Activated gamma-delta T cell treated with Interleukin-2 at 50 U/mL for 16 hours (primary cell): Measurements from ENCODE around the gene FAM222A.

Source experiments
- DNase-seq: peaks from one replicate; pipeline ENCODE4 v3.0.0-alpha.2; 2020

Gene FAM222A

DNA sequence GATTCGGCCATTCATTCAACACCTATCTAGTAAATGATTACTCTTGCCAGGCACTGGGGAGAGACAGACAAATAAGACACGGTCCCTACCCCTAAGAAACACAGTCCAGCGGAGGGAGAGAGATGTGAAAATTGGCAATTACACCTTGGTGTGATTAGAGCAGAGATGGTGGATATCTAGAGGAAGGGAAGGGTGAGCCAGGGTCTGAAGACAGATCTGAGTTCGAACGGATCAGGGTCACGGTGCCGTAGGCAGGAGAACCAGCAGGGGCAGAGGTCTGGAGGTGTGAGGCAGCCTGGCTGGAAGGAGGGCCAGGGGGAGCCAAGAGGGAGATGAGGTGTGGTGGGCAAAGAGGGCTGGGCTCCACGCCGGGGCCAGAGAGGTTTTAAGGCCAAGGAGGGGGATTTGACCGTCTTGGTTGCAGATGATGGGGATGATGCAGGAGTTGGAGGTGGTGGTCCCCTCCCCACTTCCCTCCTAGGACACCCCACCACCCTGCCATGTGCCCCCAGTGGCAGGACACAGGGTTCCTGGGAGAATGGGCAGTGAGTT, 27.1 kb downstream of the FAM222A start:
- DNase-seq: peak; percentile 2

DNA sequence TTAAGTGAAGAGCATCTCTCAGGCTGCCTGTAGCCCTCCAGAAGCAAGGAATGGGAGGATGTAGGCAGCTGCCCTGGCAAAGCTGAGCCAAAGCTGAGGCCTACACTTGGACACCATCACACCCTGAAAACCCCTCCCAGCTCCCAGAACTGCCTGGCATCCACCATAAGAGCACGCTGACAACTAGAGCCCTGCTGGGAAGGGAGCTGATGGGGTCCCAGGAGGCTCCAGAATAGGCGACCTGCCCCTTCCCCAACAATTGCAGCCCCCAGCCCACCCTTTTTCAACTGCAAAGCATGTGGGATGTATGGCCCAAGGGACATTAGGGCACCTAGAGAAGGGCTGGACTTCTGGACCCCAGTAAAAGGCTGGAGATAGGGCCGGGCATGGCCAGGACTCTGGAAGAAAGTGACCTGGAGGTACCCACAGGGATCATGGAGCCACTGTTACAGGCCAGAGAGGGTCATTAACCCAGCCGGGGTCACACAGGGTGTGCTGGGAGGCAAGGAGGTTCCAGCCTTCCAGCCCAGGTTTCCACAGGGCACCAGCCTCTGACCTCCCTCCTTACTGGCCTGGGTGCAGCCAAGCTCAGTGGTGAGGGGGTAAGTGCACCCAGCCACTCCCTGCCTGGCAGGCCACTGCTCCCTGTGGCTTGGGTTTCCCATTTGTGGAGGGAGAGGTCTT, 27.8 kb downstream of the FAM222A start:
- peak; percentile 1 for DNase-seq

GRCh38 chr12:109741970-109742703, 28.5 kb downstream of the FAM222A start:
- DNase-seq: peak; percentile 2

DNA sequence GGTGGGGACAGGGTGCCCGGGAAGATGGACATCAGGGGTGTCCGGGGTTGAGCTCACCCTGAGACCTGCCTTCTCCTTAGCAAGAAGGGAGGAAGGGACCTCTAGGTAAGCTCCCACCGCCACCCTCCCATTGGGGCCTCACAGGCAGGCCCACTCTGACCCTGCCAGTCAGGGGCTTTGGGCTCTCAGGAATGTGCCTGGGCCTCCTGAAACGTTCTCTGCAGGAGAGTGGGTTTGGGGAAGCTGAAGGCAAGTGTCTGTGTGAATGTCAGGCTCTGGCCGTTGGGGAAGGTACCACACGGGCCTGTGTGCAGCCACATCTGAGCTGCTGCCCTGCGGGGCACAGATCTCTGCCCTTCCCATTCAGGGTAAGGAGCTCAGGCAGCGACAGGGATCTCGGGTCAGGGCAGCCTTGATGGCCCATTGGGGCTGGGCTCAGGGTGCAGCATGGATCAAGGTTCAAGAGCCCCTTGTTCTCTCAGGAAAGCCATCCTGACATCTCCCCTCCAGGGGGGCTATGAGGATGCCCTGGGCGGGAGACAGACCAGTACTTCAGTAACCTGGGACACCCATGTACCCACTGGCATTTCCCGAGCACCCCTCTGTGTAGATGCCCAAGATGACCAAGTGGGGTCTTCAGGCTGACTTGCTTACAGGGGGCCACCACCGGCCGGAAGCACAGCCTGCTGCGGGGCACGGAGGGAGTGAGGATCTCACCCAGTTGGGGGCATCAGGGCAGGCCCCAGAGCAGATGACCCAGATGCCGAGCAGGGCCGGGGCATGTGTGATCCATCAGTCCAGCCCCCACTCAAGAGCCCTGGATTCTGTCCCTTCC, 29.7 kb downstream of the FAM222A start:
- peak; percentile 3 for DNase-seq

- peak; percentile 3 for DNase-seq
These were observed 30.4 kb downstream of the FAM222A start for GRCh38 chr12:109744026-109744425.

GRCh38 chr12:109744986-109745942, 31.6 kb downstream of the FAM222A start:
- DNase-seq: peak; percentile 0

DNA sequence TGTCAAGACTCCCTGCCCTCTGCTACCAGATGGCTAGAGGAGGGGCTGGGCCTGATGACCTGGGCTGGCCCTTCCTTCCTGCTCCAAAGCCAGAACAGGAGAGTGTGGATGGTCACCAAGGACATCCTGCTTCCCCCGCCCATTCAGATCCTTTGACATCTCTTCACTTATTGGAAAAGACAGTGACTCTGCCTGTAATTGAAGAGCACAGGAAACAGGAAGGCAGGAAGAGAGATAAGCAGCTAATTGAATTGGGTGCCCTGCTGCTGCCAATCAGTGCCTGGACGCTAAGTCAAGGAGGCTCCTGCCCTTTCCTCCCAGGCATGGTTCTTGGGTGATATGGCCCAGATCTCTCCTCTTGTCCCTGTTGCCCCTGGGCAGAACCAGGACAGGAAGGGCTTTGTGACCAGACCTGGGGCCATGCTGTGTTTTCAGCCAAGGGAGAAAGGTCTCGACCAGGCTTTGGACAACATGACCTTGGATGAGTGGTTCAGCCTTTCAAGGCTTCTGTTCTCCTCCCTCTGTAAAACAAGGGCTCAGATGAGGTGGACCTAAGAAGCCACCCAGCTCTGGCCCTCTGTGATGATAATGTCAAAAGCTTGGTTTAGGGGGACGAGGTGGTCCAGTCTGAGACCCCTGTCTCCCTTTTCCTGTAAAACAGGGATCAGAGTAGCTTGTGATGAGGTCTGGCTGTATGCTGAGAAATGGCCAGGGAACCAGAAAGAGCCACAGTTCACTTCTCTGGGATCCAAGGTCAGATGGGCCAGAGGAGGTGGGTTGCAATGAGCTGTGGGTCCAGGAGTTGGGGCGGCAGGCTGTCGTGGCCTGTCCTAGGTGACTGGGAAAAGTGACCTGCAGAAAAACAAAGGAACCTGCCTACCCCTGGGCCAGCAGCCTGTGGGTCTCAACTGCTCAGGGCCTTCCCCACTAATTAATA, 38.8 kb downstream of the FAM222A start:
- peak; percentile 2 for DNase-seq

GRCh38 chr12:109753054-109753401, 39.4 kb downstream of the FAM222A start:
- peak; percentile 1 for DNase-seq

GRCh38 chr12:109753959-109754358, 40.3 kb downstream of the FAM222A start:
- DNase-seq: peak; percentile 0

DNA sequence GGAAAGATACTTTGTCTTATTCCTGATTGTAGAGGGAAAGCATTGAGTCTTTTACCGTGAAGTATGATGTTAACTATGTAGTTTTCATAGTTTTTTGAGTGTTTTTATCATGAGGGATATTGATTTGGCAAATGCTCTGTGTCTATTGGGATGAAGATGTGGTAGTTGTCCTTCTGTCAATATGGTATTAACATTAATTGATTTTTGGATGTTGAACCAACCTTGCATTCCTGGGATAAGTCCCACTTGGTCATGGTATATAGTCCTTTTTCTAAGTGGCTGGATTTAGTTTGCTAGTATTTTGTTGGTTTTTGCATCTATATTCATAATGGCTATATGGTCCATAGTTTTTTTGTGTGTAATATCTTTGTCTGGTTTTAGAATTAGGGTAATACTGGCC, 42.8 kb downstream of the FAM222A start:
- DNase-seq: no peak

GRCh38 chr12:109757671-109758265, 44.1 kb downstream of the FAM222A start:
- DNase-seq: no peak

DNA sequence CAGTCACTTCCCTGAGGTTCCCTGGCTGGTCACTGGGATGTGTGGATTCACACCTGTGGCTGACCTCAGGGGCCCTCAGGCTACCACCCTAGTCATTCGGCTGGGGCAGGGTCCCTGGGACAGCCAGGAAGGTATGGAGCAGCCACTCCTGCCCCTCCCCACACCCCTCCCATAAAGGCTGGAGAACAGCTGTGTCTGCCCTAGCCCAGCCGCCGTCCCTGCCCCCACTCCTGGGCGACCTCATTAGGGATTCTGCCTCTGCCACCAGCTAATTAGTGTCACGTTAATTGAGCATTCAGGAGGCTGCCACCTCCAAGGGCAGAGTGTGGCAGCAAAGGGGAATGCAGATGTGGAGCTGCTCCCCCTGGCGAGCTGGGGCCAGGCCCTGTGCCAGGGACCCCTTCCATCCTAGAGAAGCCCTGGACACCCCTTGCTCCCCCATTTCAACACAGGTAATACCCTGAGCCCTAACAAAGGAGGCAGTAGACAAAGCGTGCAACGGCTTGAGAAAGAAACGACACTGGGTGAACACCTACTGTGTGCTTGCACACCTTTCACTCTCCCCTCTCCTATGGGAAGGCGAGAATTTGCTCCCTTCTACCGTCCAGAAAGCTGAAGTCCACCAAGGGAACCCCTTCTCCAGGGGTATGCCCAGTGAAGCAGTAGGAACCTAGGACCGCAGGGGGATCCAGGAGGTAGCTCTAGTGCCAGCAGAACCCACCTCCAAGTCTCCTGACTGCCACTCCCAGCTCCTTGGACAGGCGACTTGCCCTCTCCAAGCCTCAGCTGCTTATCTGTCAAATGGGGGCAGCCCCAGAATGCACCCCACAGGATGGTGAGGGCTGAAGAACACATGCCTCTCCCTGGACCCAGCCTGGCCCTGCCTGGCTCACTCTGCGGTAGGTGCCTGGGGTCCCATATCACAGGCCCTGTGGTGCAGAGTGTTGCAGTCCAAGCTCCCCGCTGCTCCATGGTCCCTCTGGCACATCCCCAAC, 45.1 kb downstream of the FAM222A start:
- DNase-seq: no peak

DNA sequence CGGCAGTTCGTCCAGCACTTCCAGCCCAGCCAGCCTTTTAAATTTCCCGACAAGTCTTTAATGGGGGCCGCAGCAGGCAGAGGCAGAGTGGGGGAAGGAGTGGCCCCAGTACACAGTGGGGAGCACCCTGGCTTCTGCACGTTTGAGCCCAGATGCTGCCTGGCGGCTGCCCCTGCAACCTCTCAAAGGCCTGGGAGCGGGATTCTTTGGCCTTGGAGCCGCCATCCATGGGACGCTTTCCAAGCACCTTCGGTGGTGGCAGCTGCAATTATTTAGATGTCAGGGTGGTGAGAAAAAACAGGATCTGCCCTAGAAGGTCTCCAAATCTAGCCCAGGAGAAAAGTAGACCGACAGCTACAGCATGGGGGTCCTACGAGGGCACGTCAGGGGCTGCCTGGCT, 46.0 kb downstream of the FAM222A start:
- DNase-seq: no peak

- no peak for DNase-seq
These were observed 46.7 kb downstream of the FAM222A start for GRCh38 chr12:109760031-109760929.

DNA sequence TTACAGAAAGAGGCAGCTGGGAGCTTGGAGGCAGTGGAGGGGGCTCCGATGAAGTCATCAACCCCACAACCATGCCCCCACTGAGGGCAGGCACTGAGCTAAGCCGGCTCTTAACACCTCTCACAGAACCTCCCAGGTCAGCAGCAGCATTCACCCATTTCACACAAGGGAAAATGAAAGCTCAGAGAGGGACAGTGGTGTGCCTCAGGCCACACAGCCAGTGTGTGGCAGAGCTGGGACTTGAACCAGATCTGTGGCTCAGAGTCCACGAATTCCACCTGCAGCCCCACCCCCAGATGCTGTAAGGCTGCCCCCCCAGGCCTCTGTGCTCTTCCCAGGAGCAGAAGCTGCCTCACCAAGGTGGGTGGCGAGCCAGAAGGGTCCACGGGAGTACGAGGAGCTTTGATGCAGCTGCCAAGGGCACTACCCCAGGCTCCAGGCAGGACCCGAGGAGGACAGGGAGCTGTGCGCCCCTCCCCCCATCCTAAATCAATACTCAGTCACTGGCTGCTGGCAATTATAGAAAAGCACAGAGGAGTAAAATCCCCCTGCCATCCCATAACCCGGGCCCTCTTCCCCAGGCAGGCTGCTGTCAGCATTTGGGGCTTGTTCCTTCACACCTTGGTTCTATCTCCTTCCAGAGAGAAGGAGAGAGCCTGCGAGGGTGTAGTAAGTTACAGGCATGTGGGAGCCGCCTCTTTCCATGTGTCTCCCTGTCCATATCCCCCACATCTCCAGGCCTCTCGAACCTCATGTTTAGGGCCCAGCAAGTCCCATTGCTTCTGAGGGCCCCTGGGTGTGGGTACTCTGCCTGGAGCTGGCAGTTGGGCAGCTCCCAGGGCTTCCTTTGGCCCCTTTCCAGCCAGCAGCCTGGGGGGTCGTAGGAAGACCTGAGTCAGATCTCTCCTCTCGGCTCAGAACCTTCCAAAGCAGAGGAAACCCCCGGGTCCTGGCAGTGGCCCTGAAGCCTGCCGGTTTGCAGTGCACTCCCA, 47.6 kb downstream of the FAM222A start:
- no peak for DNase-seq

- no peak for DNase-seq
These were observed 48.5 kb downstream of the FAM222A start for GRCh38 chr12:109762071-109762672.
